Loucy (cell line): ENCODE measurements around the gene L3MBTL4.

Source experiments
- H2AFZ ChIP-seq: fragments of 200-600 bp; sonication (generic); 2 replicates; pipeline ENCODE4 v1.6.0; 2016; ENCODE audit warnings: antibody characterized with exemption, mild to moderate bottlenecking, low read length, moderate library complexity
- H3F3A ChIP-seq: fragments of 200-600 bp; 2 replicates; pipeline ENCODE4 v1.6.0; 2016; ENCODE audit warnings: antibody characterized with exemption, low read depth, mild to moderate bottlenecking
- H3K27me3 ChIP-seq: fragments of 200-600 bp; sonication (generic); 2 replicates; pipeline ENCODE4 v1.6.1; 2014; ENCODE audit warnings: low read length, mild to moderate bottlenecking; ENCODE audit not compliant: insufficient read depth, poor library complexity, severe bottlenecking
- H3K36me3 ChIP-seq: fragments of 200-600 bp; sonication (generic); 2 replicates; pipeline ENCODE4 v1.6.1; 2016; ENCODE audit warnings: low read length; ENCODE audit not compliant: insufficient read depth
- H3K4me1 ChIP-seq: fragments of 200-600 bp; sonication (generic); 2 replicates; pipeline ENCODE4 v1.5.1; 2014; ENCODE audit warnings: low read length, mild to moderate bottlenecking; ENCODE audit not compliant: insufficient read depth, poor library complexity, severe bottlenecking
- H3K4me2 ChIP-seq: fragments of 200-600 bp; sonication (generic); 2 replicates; pipeline ENCODE4 v1.6.0; 2014; ENCODE audit warnings: antibody characterized with exemption, low read length, low read depth, mild to moderate bottlenecking; ENCODE audit not compliant: poor library complexity, severe bottlenecking
- H3K4me3 ChIP-seq: fragments of 200-600 bp; sonication (generic); 2 replicates; pipeline ENCODE4 v1.5.1; 2014; ENCODE audit warnings: low read length, mild to moderate bottlenecking, mixed read lengths; ENCODE audit not compliant: poor library complexity, severe bottlenecking
- H3K79me2 ChIP-seq: fragments of 200-600 bp; sonication (generic); 2 replicates; pipeline ENCODE4 v1.6.1; 2014; ENCODE audit warnings: low read length; ENCODE audit not compliant: insufficient read depth
- H3K9ac ChIP-seq: fragments of 200-600 bp; sonication (generic); 2 replicates; pipeline ENCODE4 v1.6.0; 2014; ENCODE audit warnings: mild to moderate bottlenecking, low read depth, low read length, moderate library complexity; ENCODE audit not compliant: poor library complexity, severe bottlenecking
- H3K9me2 ChIP-seq: fragments of 200-600 bp; sonication (generic); replicated peaks from 2 replicates; pipeline ENCODE4 v1.6.1; 2016; ENCODE audit warnings: low read depth, low read length, mixed read lengths
- H3K9me3 ChIP-seq: fragments of 200-600 bp; sonication (generic); 2 replicates; pipeline ENCODE4 v1.6.1; 2014; ENCODE audit warnings: mild to moderate bottlenecking, antibody characterized with exemption, low read length, low read depth; ENCODE audit not compliant: insufficient read depth
- H4K20me1 ChIP-seq: fragments of 200-600 bp; sonication (generic); 2 replicates; pipeline ENCODE4 v1.6.0; 2014; ENCODE audit warnings: antibody characterized with exemption, low read length, mild to moderate bottlenecking; ENCODE audit not compliant: insufficient read depth, poor library complexity, severe bottlenecking
- CTCF ChIP-seq: fragments of 200-600 bp; sonication (generic); conservative IDR thresholded peaks from 2 replicates; pipeline ENCODE4 v1.5.1; 2014; ENCODE audit warnings: mild to moderate bottlenecking, antibody characterized with exemption, low read length
- EZH2phosphoT487 ChIP-seq: fragments of 200-600 bp; IDR thresholded peaks from 2 replicates; pipeline ENCODE4 v1.6.1; 2018; ENCODE audit warnings: antibody characterized with exemption, mild to moderate bottlenecking, moderate library complexity, borderline replicate concordance

The L3MBTL4 gene

GRCh38 chr18:5967007-5967406 is 447.7 kb downstream of the L3MBTL4 start:
- no peak for TF ChIP-seq CTCF
- no peaks in the 10 kb centered on the region for H3K36me3 ChIP-seq
- H3F3A ChIP-seq, result no peaks in the 10 kb centered on the region
- no peaks in the 10 kb centered on the region for H3K27me3 ChIP-seq
- no peak overlapping the region for H2AFZ ChIP-seq
- H3K4me2 ChIP-seq, result no peak overlapping the region
- no peak overlapping the region for H3K9ac ChIP-seq
- no peaks in the 10 kb centered on the region for H3K79me2 ChIP-seq
- no peaks in the 10 kb centered on the region for H3K9me2 ChIP-seq
- H3K9me3 ChIP-seq, result no peaks in the 10 kb centered on the region; the same call in 1 of the 2 replicates
- no peaks in the 10 kb centered on the region for H3K4me1 ChIP-seq
- no peak overlapping the region for H3K4me3 ChIP-seq
- H4K20me1 ChIP-seq, result no peaks in the 10 kb centered on the region

DNA sequence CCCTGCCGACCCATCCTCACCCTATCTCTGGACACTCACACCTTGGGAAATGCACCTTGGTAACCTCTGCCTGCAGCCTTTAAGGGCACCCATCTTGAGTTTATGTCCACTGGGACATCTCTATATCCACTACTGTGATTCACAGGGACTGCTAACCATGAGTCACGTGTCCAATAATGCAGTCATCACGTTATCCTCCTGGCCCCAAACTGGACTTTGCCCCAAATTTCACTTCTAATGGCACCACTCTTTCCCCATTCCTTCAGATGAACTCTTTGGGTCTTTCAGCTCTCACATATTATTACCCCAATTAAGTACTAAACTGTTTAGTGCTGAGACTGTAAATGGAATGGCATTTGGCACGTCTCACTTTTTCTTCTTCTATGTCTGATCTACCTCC is 448.2 kb downstream of the L3MBTL4 start:
- H3K79me2 ChIP-seq, result no peaks in the 10 kb centered on the region
- TF ChIP-seq CTCF (no peak), EZH2phosphoT487 (no peak)

GRCh38 chr18:5964996-5965395 is 449.7 kb downstream of the L3MBTL4 start:
- Histone ChIP-seq H3K27me3 (no peaks in the 10 kb centered on the region), H3K9me3 (no peaks in the 10 kb centered on the region; the same call in 1 of the 2 replicates), H3K4me3 (no peak overlapping the region), H3K9me2 (no peaks in the 10 kb centered on the region), H2AFZ (no peak overlapping the region), H3K79me2 (no peaks in the 10 kb centered on the region), H3F3A (no peaks in the 10 kb centered on the region), H4K20me1 (no peaks in the 10 kb centered on the region), H3K4me1 (no peaks in the 10 kb centered on the region), H3K36me3 (no peaks in the 10 kb centered on the region), H3K9ac (no peak overlapping the region), H3K4me2 (no peak overlapping the region)
- no peak for TF ChIP-seq EZH2phosphoT487
- TF ChIP-seq CTCF, result no peak

More for the DNA sequence above, 448.2 kb downstream of the L3MBTL4 start:
- no peaks in the 10 kb centered on the region for H3K36me3 ChIP-seq
- no peaks in the 10 kb centered on the region; the same call in 1 of the 2 replicates for H3K9me3 ChIP-seq
- no peak overlapping the region for H3K9ac ChIP-seq
- no peaks in the 10 kb centered on the region for H3K4me1 ChIP-seq
- no peak overlapping the region for H3K4me2 ChIP-seq
- H3F3A ChIP-seq, result no peaks in the 10 kb centered on the region
- no peaks in the 10 kb centered on the region for H3K27me3 ChIP-seq
- no peak overlapping the region for H3K4me3 ChIP-seq
- no peak overlapping the region for H2AFZ ChIP-seq
- H4K20me1 ChIP-seq, result no peaks in the 10 kb centered on the region
- H3K9me2 ChIP-seq, result no peaks in the 10 kb centered on the region
